ENCODE measurements around the gene GEMIN2. TPM values are rescaled to one million over a fixed set of nuclear protein-coding genes. Genes with fewer than 3 reads are reported as not detected.
"Not testable (repeated sequence)": the region's sequence is repeated elsewhere in the genome, so short reads cannot be mapped to it uniquely, and the experiment has no call there.

GEMIN2 gene
- total and polyA plus RNA-seq, 2 donors (not counting 3 experiments of a cell fraction or from before 2014, with no cell fraction given): 14.3 to 19.5 TPM

DNA sequence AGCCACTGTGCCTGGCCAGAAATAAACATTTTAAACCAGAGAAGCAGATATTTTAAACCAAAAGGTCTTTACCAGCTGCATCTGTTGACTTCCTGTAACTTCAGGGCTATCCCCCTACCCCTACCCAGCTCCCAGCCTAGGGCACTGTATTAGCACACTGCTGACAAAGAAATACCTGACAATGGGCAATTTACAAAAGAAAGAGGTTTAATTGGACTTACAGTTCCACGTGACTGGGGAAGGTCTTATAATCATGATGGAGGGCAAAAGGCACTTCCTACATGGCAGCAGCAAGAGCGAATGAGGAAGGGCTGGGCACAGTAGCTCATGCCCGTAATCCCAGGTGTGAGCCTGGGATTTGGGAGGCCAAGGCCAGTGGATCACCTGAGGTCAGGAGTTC, 26.0 kb downstream of the GEMIN2 start:
- ChIA-PET CTCF (interaction anchor here (1.2 kb wide), 1 partner anchor 287 kb away, joined by 3 read pairs; no protein-coding TSS in a partner anchor), POLR2A (no interaction called here)
- no peak overlapping the region for H3K4me3 ChIP-seq (replicated peaks in 1 of 3; ENCODE audit: insufficient read depth in 1 of 3, low read depth in 1 of 3, low read length in 3 of 3)
- H2AFZ ChIP-seq (ENCODE audit: low read depth, low read length): no peak overlapping the region
- no peak for TF ChIP-seq EZH2 (IDR thresholded peaks at IDR 0.05; ENCODE audit: borderline replicate concordance, low read depth, low read length, severe bottlenecking)
- TF ChIP-seq, protein P1, sequence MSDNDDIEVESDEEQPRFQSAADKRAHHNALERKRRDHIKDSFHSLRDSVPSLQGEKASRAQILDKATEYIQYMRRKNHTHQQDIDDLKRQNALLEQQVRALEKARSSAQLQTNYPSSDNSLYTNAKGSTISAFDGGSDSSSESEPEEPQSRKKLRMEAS (IDR thresholded peaks at IDR 0.05; ENCODE audit: insufficient read depth, insufficient read length): no peak
- TF ChIP-seq POLR2AphosphoS5 (IDR thresholded peaks at IDR 0.05; ENCODE audit: insufficient read depth, low read depth, low read length): no peak
- TF ChIP-seq, protein P2, sequence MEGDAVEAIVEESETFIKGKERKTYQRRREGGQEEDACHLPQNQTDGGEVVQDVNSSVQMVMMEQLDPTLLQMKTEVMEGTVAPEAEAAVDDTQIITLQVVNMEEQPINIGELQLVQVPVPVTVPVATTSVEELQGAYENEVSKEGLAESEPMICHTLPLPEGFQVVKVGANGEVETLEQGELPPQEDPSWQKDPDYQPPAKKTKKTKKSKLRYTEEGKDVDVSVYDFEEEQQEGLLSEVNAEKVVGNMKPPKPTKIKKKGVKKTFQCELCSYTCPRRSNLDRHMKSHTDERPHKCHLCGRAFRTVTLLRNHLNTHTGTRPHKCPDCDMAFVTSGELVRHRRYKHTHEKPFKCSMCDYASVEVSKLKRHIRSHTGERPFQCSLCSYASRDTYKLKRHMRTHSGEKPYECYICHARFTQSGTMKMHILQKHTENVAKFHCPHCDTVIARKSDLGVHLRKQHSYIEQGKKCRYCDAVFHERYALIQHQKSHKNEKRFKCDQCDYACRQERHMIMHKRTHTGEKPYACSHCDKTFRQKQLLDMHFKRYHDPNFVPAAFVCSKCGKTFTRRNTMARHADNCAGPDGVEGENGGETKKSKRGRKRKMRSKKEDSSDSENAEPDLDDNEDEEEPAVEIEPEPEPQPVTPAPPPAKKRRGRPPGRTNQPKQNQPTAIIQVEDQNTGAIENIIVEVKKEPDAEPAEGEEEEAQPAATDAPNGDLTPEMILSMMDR (IDR thresholded peaks at IDR 0.05; ENCODE audit: extremely low read depth in 1 of 2, insufficient read depth in 1 of 2, low read depth in 1 of 2, low read length in 2 of 2): no peak
- TF ChIP-seq GATA2 (IDR thresholded peaks at IDR 0.05; ENCODE audit: insufficient read depth, insufficient read length, low read depth, low read length): no peak
- TF ChIP-seq FOS (IDR thresholded peaks at IDR 0.05; ENCODE audit: borderline replicate concordance, insufficient read depth, low read length): no peak
- TF ChIP-seq MYC (IDR thresholded peaks at IDR 0.05; ENCODE audit: low read depth, low read length): no peak
- TF ChIP-seq POLR2A (IDR thresholded peaks at IDR 0.05; ENCODE audit: low read depth, low read length): no peak
- no peaks in the 10 kb centered on the region for H4K20me1 ChIP-seq (replicated peaks; ENCODE audit: control insufficient read depth, extremely low read depth, insufficient read depth, low read length)
- H3K36me3 ChIP-seq (ENCODE audit: control insufficient read depth in 2 of 2, extremely low read depth in 1 of 2, insufficient read depth in 2 of 2, low read length in 2 of 2): peaks cover 0 to 3% of the 10 kb centered on the region in 2 experiments
- H3K4me2 ChIP-seq (ENCODE audit: insufficient read depth, low read length): no peak overlapping the region
- no peaks in the 10 kb centered on the region for H3K9me3 ChIP-seq (replicated peaks; ENCODE audit: control insufficient read depth, insufficient read depth, low read length)
- H3K4me1 ChIP-seq (ENCODE audit: control insufficient read depth, extremely low read depth, insufficient read depth, low read length): no peaks in the 10 kb centered on the region
- no TSS peak for BruUV-seq (replicated peaks)
- intact Hi-C loops (cut with micrococcal nuclease) (no loop called here), dilution Hi-C loops (cut with MboI; ENCODE audit: extremely low pct_ligation_motif_present, low sequenced_read_pairs) (no loop called here)
- no peaks in the 10 kb centered on the region for H3K79me2 ChIP-seq (ENCODE audit: control insufficient read depth, insufficient read depth, low read length)
- no peak overlapping the region for H3K9ac ChIP-seq (replicated peaks; ENCODE audit: extremely low read depth, insufficient read depth, low read length)
- H3K27me3 ChIP-seq (ENCODE audit: control insufficient read depth in 2 of 2, insufficient read depth in 2 of 2, low read length in 2 of 2): no peaks in the 10 kb centered on the region
- FAIRE-seq: no peak
- no peak for DNase-seq (ENCODE audit: low read depth, low spot score)
- no peaks in the 10 kb centered on the region for H3K9me1 ChIP-seq (replicated peaks; ENCODE audit: control insufficient read depth, extremely low read depth, insufficient read depth, low read length)
- H3K27ac ChIP-seq (ENCODE audit: insufficient read depth, low read depth, low read length): no peak overlapping the region

GRCh38 chr14:39141623-39142022, 27.5 kb downstream of the GEMIN2 start:
- H3K79me2 ChIP-seq (ENCODE audit: control insufficient read depth, insufficient read depth, low read length); H3K27me3 ChIP-seq (ENCODE audit: control insufficient read depth in 2 of 2, insufficient read depth in 2 of 2, low read length in 2 of 2); H4K20me1 ChIP-seq (replicated peaks; ENCODE audit: control insufficient read depth, extremely low read depth, insufficient read depth, low read length); H3K4me2 ChIP-seq (ENCODE audit: insufficient read depth, low read length); H3K9me3 ChIP-seq (replicated peaks; ENCODE audit: control insufficient read depth, insufficient read depth, low read length); H3K4me3 ChIP-seq (replicated peaks in 1 of 3; ENCODE audit: insufficient read depth in 1 of 3, low read depth in 1 of 3, low read length in 3 of 3); H2AFZ ChIP-seq (ENCODE audit: low read depth, low read length); CTCF ChIA-PET; H3K9ac ChIP-seq (replicated peaks; ENCODE audit: extremely low read depth, insufficient read depth, low read length); intact Hi-C loops (cut with micrococcal nuclease); H3K4me1 ChIP-seq (ENCODE audit: control insufficient read depth, extremely low read depth, insufficient read depth, low read length); dilution Hi-C loops (cut with MboI; ENCODE audit: extremely low pct_ligation_motif_present, low sequenced_read_pairs); DNase-seq (ENCODE audit: low read depth, low spot score); POLR2A ChIA-PET; H3K27ac ChIP-seq (ENCODE audit: insufficient read depth, low read depth, low read length); H3K36me3 ChIP-seq (ENCODE audit: control insufficient read depth in 2 of 2, extremely low read depth in 1 of 2, insufficient read depth in 2 of 2, low read length in 2 of 2); BruUV-seq (replicated peaks); FAIRE-seq; H3K9me1 ChIP-seq (replicated peaks; ENCODE audit: control insufficient read depth, extremely low read depth, insufficient read depth, low read length): not testable (repeated sequence)

DNA sequence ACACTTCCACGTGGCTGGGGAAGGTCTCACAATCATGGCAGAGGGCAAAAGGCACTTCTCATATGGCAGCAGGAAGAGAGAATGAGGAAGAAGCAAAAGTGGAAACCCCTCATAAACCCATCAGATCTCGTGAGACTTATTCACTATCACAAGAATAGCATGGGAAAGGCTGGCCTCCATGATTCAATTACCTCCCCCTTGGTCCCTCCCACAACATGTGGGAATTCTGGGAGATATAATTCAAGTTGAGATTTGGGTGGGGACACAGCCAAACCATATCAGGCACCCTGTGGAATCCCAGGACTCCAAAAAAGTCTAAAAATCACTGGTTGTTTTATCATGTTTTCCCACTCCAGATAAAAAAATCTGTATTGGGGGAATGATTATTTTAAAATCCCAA, 29.1 kb downstream of the GEMIN2 start:
- H3K9me1 ChIP-seq (replicated peaks; ENCODE audit: control insufficient read depth, extremely low read depth, insufficient read depth, low read length); H4K20me1 ChIP-seq (replicated peaks; ENCODE audit: control insufficient read depth, extremely low read depth, insufficient read depth, low read length); H3K27me3 ChIP-seq (ENCODE audit: control insufficient read depth in 2 of 2, insufficient read depth in 2 of 2, low read length in 2 of 2); CTCF ChIA-PET; H2AFZ ChIP-seq (ENCODE audit: low read depth, low read length); H3K9ac ChIP-seq (replicated peaks; ENCODE audit: extremely low read depth, insufficient read depth, low read length); intact Hi-C loops (cut with micrococcal nuclease); DNase-seq (ENCODE audit: low read depth, low spot score); H3K4me3 ChIP-seq (replicated peaks in 1 of 3; ENCODE audit: insufficient read depth in 1 of 3, low read depth in 1 of 3, low read length in 3 of 3); H3K79me2 ChIP-seq (ENCODE audit: control insufficient read depth, insufficient read depth, low read length); H3K9me3 ChIP-seq (replicated peaks; ENCODE audit: control insufficient read depth, insufficient read depth, low read length); dilution Hi-C loops (cut with MboI; ENCODE audit: extremely low pct_ligation_motif_present, low sequenced_read_pairs); H3K4me2 ChIP-seq (ENCODE audit: insufficient read depth, low read length); BruUV-seq (replicated peaks); H3K4me1 ChIP-seq (ENCODE audit: control insufficient read depth, extremely low read depth, insufficient read depth, low read length); H3K36me3 ChIP-seq (ENCODE audit: control insufficient read depth in 2 of 2, extremely low read depth in 1 of 2, insufficient read depth in 2 of 2, low read length in 2 of 2); H3K27ac ChIP-seq (ENCODE audit: insufficient read depth, low read depth, low read length); POLR2A ChIA-PET; FAIRE-seq: not testable (repeated sequence)

Measured in endothelial cell of umbilical vein (primary cell).